ENCODE data around the gene CYB561D1.

GRCh38 chr1:109542657-109543056 is 48.8 kb downstream of the CYB561D1 start:
- TF ChIP-seq POLR2A (IDR thresholded peaks at IDR 0.05) = no peak
- TF ChIP-seq CTCF (IDR thresholded peaks at IDR 0.05) = no peak
